IMR-90 (cell line): ENCODE measurements around the gene CLIC4. TPM values are rescaled to one million over a fixed set of nuclear protein-coding genes. Genes with fewer than 3 reads are reported as not detected.
A peak's percentile ranks its signal among the peaks of the same experiment; 100 is the strongest.

Source experiments
- ATAC-seq: fragments of 200-7000 bp; cut with Tn5 transposase; 2 replicates; pipeline ENCODE4 v1.9.1; 2020; ENCODE audit warnings: low read depth, mild to moderate bottlenecking, moderate library complexity
- BruUV-seq: library from RNA; stranded (reverse); fragments of 400-500 nt; replicated peaks from 2 replicates; lab custom pipeline; 2021; lab: Mats Ljungman, UMichigan
- CTCF ChIA-PET: fragments of 300-600 bp; formaldehyde crosslinking; extraction: SDS; loops from one replicate; lab custom pipeline; 2021; ENCODE audit warnings: antibody characterized with exemption; lab: Yijun Ruan, JAX
- POLR2A ChIA-PET: fragments of 300-600 bp; sonication (Branson Sonifier 250); formaldehyde crosslinking; loops from one replicate; lab custom pipeline; 2022; ENCODE audit warnings: antibody characterized with exemption; ENCODE audit not compliant: unreplicated experiment; lab: Charles Lee
- DNase-seq: peaks from one replicate; pipeline ENCODE4 v3.0.0; 2013
- H2AFZ ChIP-seq: replicated peaks from 2 replicates; pipeline ENCODE3; 2013; ENCODE audit warnings: low read length, mild to moderate bottlenecking; ENCODE audit not compliant: poor library complexity
- H2AK5ac ChIP-seq: 2 replicates; pipeline ENCODE4 v1.6.1; 2013; ENCODE audit warnings: low read depth, low read length, inconsistent platforms
- H2AK9ac ChIP-seq: replicated peaks from 2 replicates; pipeline ENCODE3; 2013; ENCODE audit warnings: mild to moderate bottlenecking, low read depth, low read length, moderate library complexity; ENCODE audit not compliant: poor library complexity
- H2BK120ac ChIP-seq: 2 replicates; pipeline ENCODE4 v1.6.1; 2013; ENCODE audit warnings: low read depth, low read length, inconsistent platforms
- H2BK15ac ChIP-seq: 3 replicates; pipeline ENCODE4 v1.6.1; 2013; ENCODE audit warnings: low read depth, low read length, inconsistent platforms
- H2BK20ac ChIP-seq: 2 replicates; pipeline ENCODE4 v1.6.1; 2013; ENCODE audit warnings: low read depth, mild to moderate bottlenecking, inconsistent platforms, low read length, moderate library complexity
- H2BK5ac ChIP-seq: 2 replicates; pipeline ENCODE4 v1.6.1; 2013; ENCODE audit warnings: mild to moderate bottlenecking, low read depth, low read length, inconsistent platforms; ENCODE audit not compliant: poor library complexity, severe bottlenecking
- H3K14ac ChIP-seq: replicated peaks from 2 replicates; pipeline ENCODE4 v1.6.1; 2013; ENCODE audit warnings: low read depth, low read length, inconsistent platforms
- H3K18ac ChIP-seq: 2 replicates; pipeline ENCODE4 v1.6.1; 2013; ENCODE audit warnings: low read depth, low read length, control low read depth
- H3K23ac ChIP-seq: 2 replicates; pipeline ENCODE4 v1.6.1; 2013; ENCODE audit warnings: low read depth, low read length, inconsistent platforms
- H3K27ac ChIP-seq: 2 replicates; pipeline ENCODE4 v1.5.1; 2013; ENCODE audit warnings: mild to moderate bottlenecking, control low read depth, low read length; ENCODE audit not compliant: insufficient read depth
- H3K27me3 ChIP-seq: 2 replicates; pipeline ENCODE4 v1.6.1; 2013; ENCODE audit warnings: low read length; ENCODE audit not compliant: control insufficient read depth, insufficient read depth
- H3K36me3 ChIP-seq: 2 replicates; pipeline ENCODE4 v1.6.1; 2013; ENCODE audit warnings: low read length, mixed read lengths; ENCODE audit not compliant: control insufficient read depth, insufficient read depth
- H3K4ac ChIP-seq: 2 replicates; pipeline ENCODE4 v1.6.1; 2013; ENCODE audit warnings: low read depth, low read length, inconsistent platforms
- H3K4me1 ChIP-seq: 2 replicates; pipeline ENCODE4 v1.6.1; 2013; ENCODE audit warnings: low read length, mixed read lengths; ENCODE audit not compliant: control insufficient read depth, insufficient read depth
- H3K4me2 ChIP-seq: 2 replicates; pipeline ENCODE4 v1.6.1; 2013; ENCODE audit warnings: low read depth, mild to moderate bottlenecking, control low read depth, low read length, moderate library complexity
- H3K4me3 ChIP-seq: 2 replicates; pipeline ENCODE4 v1.5.1; 2013; ENCODE audit warnings: low read depth, mild to moderate bottlenecking, control low read depth, low read length, moderate library complexity; ENCODE audit not compliant: insufficient read depth
- H3K56ac ChIP-seq: 2 replicates; pipeline ENCODE4 v1.6.1; 2013; ENCODE audit warnings: low read length, inconsistent platforms; ENCODE audit not compliant: insufficient read depth; ENCODE audit errors: extremely low read depth
- H3K79me1 ChIP-seq, 2 experiments: 2 replicates each; pipeline ENCODE4 v1.6.1; 2013; ENCODE audit warnings: low read length in 2 of 2, inconsistent platforms in 1 of 2, low read depth in 1 of 2
- H3K9ac ChIP-seq: 2 replicates; pipeline ENCODE4 v1.6.1; 2013; ENCODE audit warnings: low read depth, low read length, control low read depth
- H3K9me1 ChIP-seq: 2 replicates; pipeline ENCODE4 v1.6.1; 2013; ENCODE audit warnings: low read length, inconsistent platforms; ENCODE audit not compliant: insufficient read depth
- H3K9me3 ChIP-seq: 2 replicates; pipeline ENCODE4 v1.6.1; 2013; ENCODE audit warnings: low read length; ENCODE audit not compliant: control insufficient read depth, insufficient read depth
- H4K20me1 ChIP-seq: 2 replicates; pipeline ENCODE4 v1.6.1; 2013; ENCODE audit warnings: low read length, inconsistent platforms; ENCODE audit not compliant: insufficient read depth
- H4K5ac ChIP-seq: 2 replicates; pipeline ENCODE4 v1.6.1; 2013; ENCODE audit warnings: mild to moderate bottlenecking, low read depth, low read length, control low read depth
- H4K8ac ChIP-seq, 2 experiments: 2 replicates each; pipeline ENCODE4 v1.6.1; 2013; ENCODE audit warnings: low read depth in 2 of 2, low read length in 2 of 2, control low read depth in 1 of 2, inconsistent platforms in 1 of 2
- H4K91ac ChIP-seq: 2 replicates; pipeline ENCODE4 v1.6.1; 2013; ENCODE audit warnings: low read depth, low read length, inconsistent platforms; ENCODE audit not compliant: insufficient read depth
- BHLHE40 ChIP-seq: fragments of 150-350 bp; IDR thresholded peaks from 2 replicates; pipeline ENCODE4 v1.6.1; 2016; ENCODE audit warnings: mild to moderate bottlenecking, low read depth, low read length
- CTCF ChIP-seq: conservative IDR thresholded peaks from 2 replicates; pipeline ENCODE4 v1.5.1; 2012; ENCODE audit warnings: mild to moderate bottlenecking, low read depth, low read length, improper control_type of control experiment
- ELK1 ChIP-seq: fragments of 150-350 bp; IDR thresholded peaks from 2 replicates; pipeline ENCODE4 v1.6.1; 2016; ENCODE audit warnings: low read depth, mild to moderate bottlenecking, low read length, moderate library complexity, borderline replicate concordance
- FOS ChIP-seq: fragments of 150-350 bp; IDR thresholded peaks from 2 replicates; pipeline ENCODE4 v1.6.1; 2016; ENCODE audit warnings: low read depth, low read length
- MAFK ChIP-seq: IDR thresholded peaks from 2 replicates; pipeline ENCODE4 v1.6.1; 2012; ENCODE audit warnings: low read depth, low read length, improper control_type of control experiment
- MAZ ChIP-seq: IDR thresholded peaks from 2 replicates; pipeline ENCODE4 v1.6.1; 2012; ENCODE audit warnings: low read depth, mild to moderate bottlenecking, low read length, improper control_type of control experiment, moderate library complexity, borderline replicate concordance
- MXI1 ChIP-seq: IDR thresholded peaks from 2 replicates; pipeline ENCODE4 v1.6.1; 2012; ENCODE audit warnings: low read depth, mild to moderate bottlenecking, low read length, moderate library complexity, borderline replicate concordance
- RFX5 ChIP-seq: IDR thresholded peaks from 2 replicates; pipeline ENCODE4 v1.8.0; 2012; ENCODE audit warnings: low read depth, mild to moderate bottlenecking, low read length, moderate library complexity
- USF2 ChIP-seq: fragments of 150-350 bp; IDR thresholded peaks from 2 replicates; pipeline ENCODE4 v1.6.1; 2017; ENCODE audit warnings: mild to moderate bottlenecking, antibody characterized with exemption, low read length, low read depth
- WGBS, 2 experiments: methylation state at CpG; one replicate each; pipeline versions ENCODE4 v1.1.5 to v1.1.7; 2013; ENCODE audit warnings: missing lambda C conversion rate in 2 of 2; ENCODE audit not compliant: insufficient read length in 1 of 2; ENCODE audit errors: extremely low coverage in 2 of 2; 5-methylcytosine and 5-hydroxymethylcytosine counted together
- dilution Hi-C: fragments of 300-500 bp; cut with HindIII; formaldehyde crosslinking; loops from one replicate; pipeline ENCODE4 v1.14.3; 2018; ENCODE audit warnings: low sequenced_read_pairs; ENCODE audit not compliant: unreplicated experiment
- in situ Hi-C: fragments of 300-500 bp; cut with MboI; formaldehyde crosslinking; loops from 3 replicates; pipeline ENCODE4 v1.14.3; 2019; ENCODE audit warnings: low sequenced_read_pairs, inconsistent platforms, mixed read lengths
- intact Hi-C: fragments of 100-400 bp; cut with micrococcal nuclease; formaldehyde crosslinking; loops from 2 replicates; pipeline ENCODE4 v1.10.0; 2022
- polyA plus RNA-seq, 3 experiments: library from polyadenylated mRNA; depleted of rRNA; stranded (reverse); fragments of >200 nt; gene quantifications; 2 replicates each; pipeline ENCODE4 v1.2.3, GENCODE V29; 2012; ENCODE audit warnings: low replicate concordance in 1 of 3
- total RNA-seq: library from RNA; depleted of rRNA; stranded (reverse); fragments of >200 nt; gene quantifications from 2 replicates; pipeline ENCODE4 v1.2.3, GENCODE V29; 2012

Gene CLIC4
- total and polyA plus RNA-seq, 2 of the 4 experiments (the other 2 are of a cell fraction) = 242 to 392 TPM

DNA sequence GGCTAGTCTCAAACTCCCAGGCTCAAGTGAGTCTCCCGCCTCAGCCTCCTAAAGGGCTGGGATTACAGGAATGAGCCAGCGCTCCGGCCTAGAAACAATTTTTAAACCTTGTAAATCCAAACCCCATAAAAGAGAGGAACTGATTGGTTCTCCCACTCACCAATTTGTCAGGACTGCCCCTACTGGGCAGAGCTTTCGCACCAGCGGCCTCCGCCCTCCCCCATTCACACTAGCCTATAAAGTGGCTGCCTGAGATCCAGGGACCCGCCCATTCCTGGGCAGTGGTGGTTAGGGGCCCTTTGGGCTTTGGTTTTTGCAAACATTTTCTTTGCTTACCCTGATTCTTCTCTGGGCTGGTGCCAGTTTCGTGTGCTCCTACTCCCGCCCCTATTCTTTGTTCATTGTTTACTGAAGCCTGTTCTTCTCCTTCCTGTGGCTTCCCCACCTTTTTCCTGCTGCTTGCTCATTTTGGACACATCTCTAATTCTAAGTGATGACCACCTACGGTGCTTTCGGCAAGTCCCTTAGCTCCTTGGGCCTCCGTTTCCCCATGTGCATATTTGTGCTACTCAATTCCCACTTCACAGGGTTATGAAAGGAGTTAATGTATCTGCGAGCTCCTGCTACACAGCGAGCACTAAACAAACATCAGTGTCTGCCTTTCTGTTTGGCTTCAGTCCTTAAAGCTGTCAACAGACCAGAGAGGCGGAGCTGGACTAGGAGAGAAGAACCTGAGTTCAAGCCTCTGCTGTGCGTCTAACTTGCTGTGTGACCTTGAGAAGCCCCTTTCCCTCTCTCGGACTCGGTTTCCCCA is 39.8 kb upstream of the CLIC4 start:
- Histone ChIP-seq H2BK20ac (peak overlapping the region; percentile 94), H3K18ac (peak overlapping the region; percentile 11; the same call in 1 of the 2 replicates), H3K23ac (peak overlapping the region; percentile 69), H3K36me3 (no peaks in the 10 kb centered on the region), H3K4me1 (peaks cover 17% of the 10 kb centered on the region), H4K8ac (peak overlapping the region; percentile 14 to 80), H4K5ac (peak overlapping the region; percentile 43), H3K4me2 (peak overlapping the region; percentile 11), H3K79me1 (peaks cover 0 to 26% of the 10 kb centered on the region in 2 experiments; a peak in 2 of 4 replicates), H2AFZ (peak overlapping the region; percentile 83), H3K9me3 (no peaks in the 10 kb centered on the region), H3K4me3 (no peak overlapping the region), H3K27ac (peak overlapping the region; percentile 31), H2BK120ac (peak overlapping the region; percentile 95), H3K14ac (peak overlapping the region; percentile 86), H3K9ac (no peak overlapping the region), H2AK5ac (peak overlapping the region; percentile 72), H3K27me3 (no peaks in the 10 kb centered on the region), H2BK15ac (peak overlapping the region; percentile 87; the same call in 2 of the 3 replicates), H3K4ac (peak overlapping the region; percentile 94), H2AK9ac (peak overlapping the region; percentile 85), H4K20me1 (no peaks in the 10 kb centered on the region), H3K9me1 (peaks cover 24% of the 10 kb centered on the region), H4K91ac (peak overlapping the region; percentile 78), H2BK5ac (peak overlapping the region; percentile 66), H3K56ac (peak overlapping the region; percentile 32)
- WGBS, 2 experiments = 54% methylated on average over 3 of the region's 18 CpGs; no CpG with 5 or more reads in 1 of the 2 experiments
- TF ChIP-seq MXI1 (no peak), MAFK (no peak), FOS (no peak), ELK1 (no peak), USF2 (no peak), BHLHE40 (no peak), RFX5 (no peak), CTCF (no peak), MAZ (no peak)
- in situ Hi-C loops = no loop called here
- ATAC-seq (peak; percentile 96), DNase-seq (peak; percentile 87)
- no TSS peak for BruUV-seq
- dilution Hi-C loops = no loop called here
- ChIA-PET POLR2A (no interaction called here), CTCF (interaction anchor here (0.8 to 1.0 kb wide), 2 partner anchors 125 to 129 kb away, joined by 3 to 4 read pairs; no protein-coding TSS in a partner anchor)
- intact Hi-C loops = no loop called here
